HUDEP-2 (cell line): ENCODE data around the gene PAM.

ENCODE experiments used
- DNase-seq, 76 experiments: peaks; one replicate each; lab custom pipeline; 2025; ENCODE audit not compliant: unreplicated experiment in 76 of 76; lab: John Stamatoyannopoulos, UW

Gene PAM

GRCh38 chr5:102922799-102923477, 167.8 kb downstream of the PAM start:
- DNase-seq: no peak

GRCh38 chr5:102924963-102925362, 169.9 kb downstream of the PAM start:
- DNase-seq: no peak

- DNase-seq: no peak
These were observed 171.9 kb downstream of the PAM start for GRCh38 chr5:102927007-102927406.

- no peak for DNase-seq
These were observed 175.1 kb downstream of the PAM start for GRCh38 chr5:102930244-102930643.

GRCh38 chr5:102931085-102931725, 176.1 kb downstream of the PAM start:
- DNase-seq: no peak

GRCh38 chr5:102932781-102933180, 177.7 kb downstream of the PAM start:
- no peak for DNase-seq

GRCh38 chr5:102933316-102933715, 178.2 kb downstream of the PAM start:
- no peak for DNase-seq

- no peak for DNase-seq
These were observed 178.8 kb downstream of the PAM start for GRCh38 chr5:102933721-102934459.

- no peak for DNase-seq
These were observed 182.8 kb downstream of the PAM start for GRCh38 chr5:102937894-102938293.

- DNase-seq: no peak
These were observed 186.0 kb downstream of the PAM start for GRCh38 chr5:102941111-102941510.

- no peak for DNase-seq
These were observed 191.3 kb downstream of the PAM start for GRCh38 chr5:102946414-102946813.

GRCh38 chr5:102946971-102947370, 191.9 kb downstream of the PAM start:
- no peak for DNase-seq

GRCh38 chr5:102955488-102955887, 200.4 kb downstream of the PAM start:
- no peak for DNase-seq

GRCh38 chr5:102956599-102956998, 201.5 kb downstream of the PAM start:
- DNase-seq: no peak

- DNase-seq: no peak
These were observed 202.0 kb downstream of the PAM start for GRCh38 chr5:102957141-102957540.

- no peak for DNase-seq
These were observed 203.4 kb downstream of the PAM start for GRCh38 chr5:102958481-102959011.

GRCh38 chr5:102959055-102959454, 203.9 kb downstream of the PAM start:
- DNase-seq: no peak

GRCh38 chr5:102961671-102962070, 206.6 kb downstream of the PAM start:
- no peak for DNase-seq

GRCh38 chr5:102965653-102966052, 210.5 kb downstream of the PAM start:
- no peak for DNase-seq

GRCh38 chr5:102969641-102970040, 214.5 kb downstream of the PAM start:
- DNase-seq: no peak

GRCh38 chr5:102971676-102972293, 216.7 kb downstream of the PAM start:
- peak in 8 of 76 experiments; percentile 9 to 46 (median 26) for DNase-seq
